H1 (cell line): ENCODE data around the gene HSPA1A. TPM values are rescaled to one million over a fixed set of nuclear protein-coding genes. Genes with fewer than 3 reads are reported as not detected.

Experiments used
- ASH2L ChIP-seq: fragments of 200-600, 300-600 bp; sonication (generic); IDR thresholded peaks from one replicate; pipeline ENCODE4 v1.7.1; 2017; ENCODE audit warnings: low read length
- BCL11A ChIP-seq, 2 experiments: IDR thresholded peaks; one replicate each; pipeline ENCODE4 v1.6.1; 2011; ENCODE audit warnings: low read depth in 2 of 2, low read length in 2 of 2, mild to moderate bottlenecking in 2 of 2
- FOSL1 ChIP-seq: IDR thresholded peaks from 2 replicates; pipeline ENCODE4 v1.6.1; 2011; ENCODE audit warnings: mild to moderate bottlenecking, low read depth, low read length, moderate library complexity; ENCODE audit not compliant: insufficient read depth
- GTF2F1 ChIP-seq: IDR thresholded peaks from 2 replicates; pipeline ENCODE4 v1.6.1; 2012; ENCODE audit warnings: low read depth, low read length, improper control_type of control experiment, borderline replicate concordance
- HDAC2 ChIP-seq, 2 experiments: fragments of 300-600 bp in 1 of 2; sonication (generic) in 1 of 2; IDR thresholded peaks; 2 replicates each; pipeline ENCODE4 v1.6.1; 2011 to 2012; ENCODE audit warnings: low read depth in 2 of 2, low read length in 2 of 2, mild to moderate bottlenecking in 2 of 2, moderate library complexity in 2 of 2, borderline replicate concordance in 1 of 2, inconsistent platforms in 1 of 2
- JUN ChIP-seq: IDR thresholded peaks from 2 replicates; pipeline ENCODE4 v1.6.1; 2011; ENCODE audit warnings: low read depth, mild to moderate bottlenecking, improper control_type of control experiment, low read length
- KDM5A ChIP-seq: fragments of 200-600 bp; IDR thresholded peaks from 2 replicates; pipeline ENCODE4 v1.7.1; 2012; ENCODE audit warnings: mild to moderate bottlenecking, low read length, inconsistent platforms, mixed read lengths
- MAFK ChIP-seq: IDR thresholded peaks from 2 replicates; pipeline ENCODE4 v1.6.1; 2012; ENCODE audit warnings: low read depth, mild to moderate bottlenecking, improper control_type of control experiment, low read length
- NRF1 ChIP-seq: IDR thresholded peaks from 2 replicates; pipeline ENCODE4 v1.6.1; 2011; ENCODE audit warnings: mild to moderate bottlenecking, low read depth, low read length, improper control_type of control experiment
- PHF8 ChIP-seq: fragments of 200-600 bp; sonication (generic); conservative IDR thresholded peaks from 2 replicates; pipeline ENCODE4 v1.7.1; 2012; ENCODE audit warnings: low read depth, mild to moderate bottlenecking, inconsistent platforms, low read length, moderate library complexity
- SAP30 ChIP-seq: fragments of 300-600 bp; sonication (generic); IDR thresholded peaks from 2 replicates; pipeline ENCODE4 v1.7.1; 2012; ENCODE audit warnings: low read length, moderate library complexity, mild to moderate bottlenecking, inconsistent platforms; ENCODE audit not compliant: insufficient read depth, insufficient replicate concordance
- SRF ChIP-seq: IDR thresholded peaks from 2 replicates; pipeline ENCODE4 v1.6.1; 2011; ENCODE audit warnings: mild to moderate bottlenecking, low read depth, low read length, moderate library complexity
- ZNF274 ChIP-seq: IDR thresholded peaks from 2 replicates; pipeline ENCODE4 v1.7.0; 2012; ENCODE audit warnings: low read length, borderline replicate concordance; ENCODE audit errors: extremely low read depth
- polyA plus RNA-seq, 7 experiments: library from polyadenylated mRNA; depleted of rRNA in 3 of 7; stranded (reverse) in 5 of 7; unstranded in 2 of 7; fragments of >200 nt in 5 of 7; fragments of 200-250 nt in 2 of 7; gene quantifications; 1 replicate in 5 of 7; 2 replicates in 1 of 7; 4 replicates in 1 of 7; pipeline versions ENCODE4 v1.2.1 to v1.2.3, GENCODE V29; 2011 to 2013; ENCODE audit warnings: missing spikeins in 2 of 7, mixed read lengths in 2 of 7
- total RNA-seq: library from RNA; stranded (reverse); fragmentation: NEBNext Ultra II Directional; extraction: Animal tissue kit (Norgen Biotek cat#: 25700); gene quantifications from 2 replicates; pipeline ENCODE4 v1.2.1, GENCODE V29; 2021
- TF ChIP-seq, protein P1 (sequence below), 3 experiments: IDR thresholded peaks; 1 replicate in 2 of 3; 2 replicates in 1 of 3; pipeline versions ENCODE4 v1.5.1 to v1.6.1; 2011; ENCODE audit warnings: low read length in 3 of 3, mild to moderate bottlenecking in 3 of 3, inconsistent platforms in 2 of 3, low read depth in 1 of 3, moderate library complexity in 1 of 3; ENCODE audit not compliant: insufficient read depth in 1 of 3; ENCODE audit errors: control extremely low read depth in 1 of 3
- TF ChIP-seq, protein P2 (sequence below): IDR thresholded peaks from 2 replicates; pipeline ENCODE4 v1.6.1; 2012; ENCODE audit warnings: inconsistent platforms

HSPA1A gene
- total and polyA plus RNA-seq, 2 of the 8 experiments (the other 6 are each of a cell fraction or from before 2014, with no cell fraction given) = 40.7 to 54.0 TPM

DNA sequence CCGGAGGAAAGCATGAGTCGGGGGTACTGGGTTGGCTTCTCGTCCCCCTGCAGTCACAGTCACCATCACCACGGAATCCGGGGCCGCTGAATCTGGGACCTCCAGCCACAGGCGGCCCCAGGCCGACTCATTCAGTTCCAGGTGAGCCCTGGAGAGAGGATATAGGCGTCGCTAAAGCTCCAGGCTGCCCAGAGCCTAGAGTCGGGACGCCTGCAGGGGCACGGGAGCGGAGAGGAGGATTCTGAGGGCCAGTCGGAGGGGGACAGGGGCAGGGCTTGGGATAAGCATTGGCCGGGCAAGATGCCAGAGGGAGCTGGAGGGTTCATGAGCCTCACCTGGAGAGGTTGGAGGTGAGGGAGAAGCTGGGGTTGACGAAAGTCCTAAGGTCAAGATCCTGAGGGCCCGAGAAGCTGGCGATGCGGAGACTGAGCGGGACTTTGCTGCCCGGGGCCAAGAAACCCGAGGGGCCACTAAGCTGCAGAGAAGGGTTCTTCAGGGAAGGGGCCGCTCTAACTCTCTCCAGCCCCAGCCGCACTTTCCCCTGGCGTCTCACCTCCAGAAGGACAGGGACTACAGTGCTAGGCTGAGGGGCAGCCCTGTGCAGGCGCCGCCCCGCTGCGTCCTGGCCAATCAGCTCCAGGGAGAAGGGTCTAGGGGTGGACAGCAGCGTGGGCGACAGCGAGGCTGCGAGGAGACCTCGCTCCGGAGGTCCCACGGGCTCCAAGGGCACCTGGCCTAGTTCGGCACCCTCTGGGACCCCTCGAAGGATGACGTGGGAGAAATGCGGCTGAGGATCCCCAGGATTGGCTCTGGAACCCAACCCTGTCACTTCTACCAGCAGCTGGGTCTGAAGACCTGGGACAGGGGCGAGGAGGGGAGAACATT, 49.2 kb upstream of the HSPA1A start (continued):
- TF ChIP-seq, protein P1, sequence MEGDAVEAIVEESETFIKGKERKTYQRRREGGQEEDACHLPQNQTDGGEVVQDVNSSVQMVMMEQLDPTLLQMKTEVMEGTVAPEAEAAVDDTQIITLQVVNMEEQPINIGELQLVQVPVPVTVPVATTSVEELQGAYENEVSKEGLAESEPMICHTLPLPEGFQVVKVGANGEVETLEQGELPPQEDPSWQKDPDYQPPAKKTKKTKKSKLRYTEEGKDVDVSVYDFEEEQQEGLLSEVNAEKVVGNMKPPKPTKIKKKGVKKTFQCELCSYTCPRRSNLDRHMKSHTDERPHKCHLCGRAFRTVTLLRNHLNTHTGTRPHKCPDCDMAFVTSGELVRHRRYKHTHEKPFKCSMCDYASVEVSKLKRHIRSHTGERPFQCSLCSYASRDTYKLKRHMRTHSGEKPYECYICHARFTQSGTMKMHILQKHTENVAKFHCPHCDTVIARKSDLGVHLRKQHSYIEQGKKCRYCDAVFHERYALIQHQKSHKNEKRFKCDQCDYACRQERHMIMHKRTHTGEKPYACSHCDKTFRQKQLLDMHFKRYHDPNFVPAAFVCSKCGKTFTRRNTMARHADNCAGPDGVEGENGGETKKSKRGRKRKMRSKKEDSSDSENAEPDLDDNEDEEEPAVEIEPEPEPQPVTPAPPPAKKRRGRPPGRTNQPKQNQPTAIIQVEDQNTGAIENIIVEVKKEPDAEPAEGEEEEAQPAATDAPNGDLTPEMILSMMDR (IDR thresholded peaks at IDR 0.05; ENCODE audit: control extremely low read depth in 1 of 3, insufficient read depth in 1 of 3, low read depth in 1 of 3, low read length in 3 of 3) = peak in 1 of 3 experiments; percentile 5; a peak in 1 of 4 replicates
- no peak for TF ChIP-seq ASH2L
- TF ChIP-seq, protein P2, sequence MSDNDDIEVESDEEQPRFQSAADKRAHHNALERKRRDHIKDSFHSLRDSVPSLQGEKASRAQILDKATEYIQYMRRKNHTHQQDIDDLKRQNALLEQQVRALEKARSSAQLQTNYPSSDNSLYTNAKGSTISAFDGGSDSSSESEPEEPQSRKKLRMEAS = 0 out of 2 replicates have a peak, but pooled peaks have one; percentile 12
- no peak for TF ChIP-seq BCL11A (IDR thresholded peaks at IDR 0.05; ENCODE audit: low read depth in 2 of 2, low read length in 2 of 2)
- TF ChIP-seq SRF = no peak
- peak; percentile 39 for TF ChIP-seq SAP30
- TF ChIP-seq JUN = no peak
- TF ChIP-seq ZNF274 = no peak
- no peak for TF ChIP-seq NRF1
- no peak for TF ChIP-seq GTF2F1
- no peak for TF ChIP-seq MAFK
- TF ChIP-seq PHF8 = no peak
- no peak for TF ChIP-seq HDAC2 (IDR thresholded peaks at IDR 0.05; ENCODE audit: borderline replicate concordance in 1 of 2, low read depth in 2 of 2, low read length in 2 of 2)
- TF ChIP-seq FOSL1 = no peak
- TF ChIP-seq KDM5A = no peak
